Tibial nerve (tissue), 4 donors: ENCODE results near the gene EPS8L3. TPM values are rescaled to one million over a fixed set of nuclear protein-coding genes. Genes with fewer than 3 reads are reported as not detected.

Experiments used
- DNase-seq, 2 donors: peaks; one replicate each; pipeline ENCODE4 v3.0.0-alpha.2; 2019; ENCODE audit warnings: low spot score in 2 of 2
- H3K27ac ChIP-seq, 4 donors: fragments of 200-600 bp; sonication (generic) in 3 of 4; one replicate each; pipeline ENCODE4 v1.5.1; 2017 to 2019; ENCODE audit warnings: mild to moderate bottlenecking in 1 of 4
- H3K27me3 ChIP-seq, 2 donors: fragments of 200-600 bp; sonication (generic) in 1 of 2; one replicate each; pipeline versions ENCODE4 v1.5.1 to v1.6.0; 2017 to 2019
- H3K36me3 ChIP-seq, 3 donors: fragments of 200-600 bp; sonication (generic); one replicate each; pipeline ENCODE4 v1.5.1; 2018 to 2019
- H3K4me1 ChIP-seq, 4 donors: fragments of 200-600 bp; sonication (generic) in 3 of 4; one replicate each; pipeline ENCODE4 v1.5.1; 2017 to 2019
- H3K4me3 ChIP-seq, 4 donors: fragments of 200-600 bp; sonication (generic) in 3 of 4; one replicate each; pipeline ENCODE4 v1.5.1; 2017 to 2019; ENCODE audit warnings: mild to moderate bottlenecking in 1 of 4, moderate library complexity in 1 of 4
- H3K9me3 ChIP-seq, 4 donors: fragments of 200-600 bp; sonication (generic) in 3 of 4; one replicate each; pipeline ENCODE4 v1.5.1; 2017 to 2019
- EP300 ChIP-seq, 2 donors: sonication (generic); formaldehyde crosslinking; IDR thresholded peaks; one replicate each; pipeline ENCODE4 v1.6.1; 2017; ENCODE audit warnings: antibody characterized with exemption in 2 of 2, mild to moderate bottlenecking in 1 of 2
- POLR2A ChIP-seq, 2 donors: fragments of 450-650 bp; IDR thresholded peaks; one replicate each; pipeline ENCODE4 v1.6.1; 2017; ENCODE audit warnings: antibody characterized with exemption in 2 of 2, mild to moderate bottlenecking in 2 of 2, moderate library complexity in 2 of 2
- WGBS, 2 donors: methylation state at CpG; one replicate each; pipeline ENCODE4 v1.1.5; 2018; 5-methylcytosine and 5-hydroxymethylcytosine counted together
- total RNA-seq, 4 donors: library from RNA; depleted of rRNA; stranded (reverse); fragments of >200 nt; gene quantifications; one replicate each; pipeline ENCODE4 v1.1.0, GENCODE V29; 2016
- TF ChIP-seq, protein P1 (sequence below), 5 experiments: fragments of 200-600 bp in 3 of 5; fragments of 450-650 bp in 2 of 5; sonication (generic) in 3 of 5; IDR thresholded peaks; one replicate each; pipeline ENCODE4 v1.5.1; 2016 to 2019; ENCODE audit warnings: antibody characterized with exemption in 5 of 5, mild to moderate bottlenecking in 3 of 5, moderate library complexity in 2 of 5

The EPS8L3 gene
- total RNA-seq, 4 donors from 2014 or later = not detected

- no peaks in the 10 kb centered on the region for H3K9me3 ChIP-seq
- no peaks in the 10 kb centered on the region for H3K36me3 ChIP-seq
- DNase-seq = no peak
- H3K4me3 ChIP-seq = no peak overlapping the region
- TF ChIP-seq, protein P1, sequence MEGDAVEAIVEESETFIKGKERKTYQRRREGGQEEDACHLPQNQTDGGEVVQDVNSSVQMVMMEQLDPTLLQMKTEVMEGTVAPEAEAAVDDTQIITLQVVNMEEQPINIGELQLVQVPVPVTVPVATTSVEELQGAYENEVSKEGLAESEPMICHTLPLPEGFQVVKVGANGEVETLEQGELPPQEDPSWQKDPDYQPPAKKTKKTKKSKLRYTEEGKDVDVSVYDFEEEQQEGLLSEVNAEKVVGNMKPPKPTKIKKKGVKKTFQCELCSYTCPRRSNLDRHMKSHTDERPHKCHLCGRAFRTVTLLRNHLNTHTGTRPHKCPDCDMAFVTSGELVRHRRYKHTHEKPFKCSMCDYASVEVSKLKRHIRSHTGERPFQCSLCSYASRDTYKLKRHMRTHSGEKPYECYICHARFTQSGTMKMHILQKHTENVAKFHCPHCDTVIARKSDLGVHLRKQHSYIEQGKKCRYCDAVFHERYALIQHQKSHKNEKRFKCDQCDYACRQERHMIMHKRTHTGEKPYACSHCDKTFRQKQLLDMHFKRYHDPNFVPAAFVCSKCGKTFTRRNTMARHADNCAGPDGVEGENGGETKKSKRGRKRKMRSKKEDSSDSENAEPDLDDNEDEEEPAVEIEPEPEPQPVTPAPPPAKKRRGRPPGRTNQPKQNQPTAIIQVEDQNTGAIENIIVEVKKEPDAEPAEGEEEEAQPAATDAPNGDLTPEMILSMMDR (IDR thresholded peaks at IDR 0.05) = no peak
- TF ChIP-seq EP300 (IDR thresholded peaks at IDR 0.05) (no peak), POLR2A (IDR thresholded peaks at IDR 0.05) (no peak)
- H3K27me3 ChIP-seq = no peaks in the 10 kb centered on the region
- peak overlapping the region in 3 of 4 donors; percentile 33 to 68 (median 64) for H3K27ac ChIP-seq
- 84 to 94% methylated on average over 7 of the region's 7 CpGs for WGBS, 2 donors
- peaks cover 0 to 20% (median 5%) of the 10 kb centered on the region in 4 donors for H3K4me1 ChIP-seq
Observed at GRCh38 chr1:109777436-109777835, 13.7 kb upstream of the EPS8L3 start.

DNA sequence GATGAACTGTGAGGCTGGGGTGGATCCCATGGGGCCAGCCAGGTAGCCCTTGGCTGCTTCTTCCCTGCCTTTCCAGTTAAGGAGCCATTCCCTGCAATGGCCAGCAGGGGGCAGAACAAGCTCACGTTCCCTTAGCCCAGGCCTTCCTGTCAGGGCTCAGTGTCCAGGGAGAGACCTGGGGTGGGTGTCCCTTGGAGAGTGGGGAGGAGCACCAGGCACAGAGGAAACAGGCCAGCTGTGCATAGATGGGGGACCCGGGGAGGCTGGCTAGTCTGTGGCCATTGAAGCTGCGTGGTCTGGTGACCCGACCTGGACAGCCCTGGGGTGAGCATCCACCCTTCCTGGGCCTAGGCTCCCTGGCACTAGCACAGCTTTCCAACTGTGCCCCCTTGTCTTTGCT lies 13.2 kb upstream of the EPS8L3 start:
- no peak overlapping the region for H3K4me3 ChIP-seq
- WGBS, 2 donors = 21 to 23% methylated on average over 4 of the region's 4 CpGs
- no peaks in the 10 kb centered on the region for H3K27me3 ChIP-seq
- H3K9me3 ChIP-seq = no peaks in the 10 kb centered on the region
- no peaks in the 10 kb centered on the region for H3K36me3 ChIP-seq
- peaks cover 0 to 15% (median 5%) of the 10 kb centered on the region in 4 donors for H3K4me1 ChIP-seq
- peak; percentile 64 to 68 for DNase-seq
- peak overlapping the region in 3 of 4 donors; percentile 33 to 68 (median 64) for H3K27ac ChIP-seq
- TF ChIP-seq EP300 (IDR thresholded peaks at IDR 0.05) (peak; percentile 37 to 72), POLR2A (IDR thresholded peaks at IDR 0.05) (no peak)
- TF ChIP-seq, protein P1 (IDR thresholded peaks at IDR 0.05) = peak; percentile 95 to 99 (median 96)

DNA sequence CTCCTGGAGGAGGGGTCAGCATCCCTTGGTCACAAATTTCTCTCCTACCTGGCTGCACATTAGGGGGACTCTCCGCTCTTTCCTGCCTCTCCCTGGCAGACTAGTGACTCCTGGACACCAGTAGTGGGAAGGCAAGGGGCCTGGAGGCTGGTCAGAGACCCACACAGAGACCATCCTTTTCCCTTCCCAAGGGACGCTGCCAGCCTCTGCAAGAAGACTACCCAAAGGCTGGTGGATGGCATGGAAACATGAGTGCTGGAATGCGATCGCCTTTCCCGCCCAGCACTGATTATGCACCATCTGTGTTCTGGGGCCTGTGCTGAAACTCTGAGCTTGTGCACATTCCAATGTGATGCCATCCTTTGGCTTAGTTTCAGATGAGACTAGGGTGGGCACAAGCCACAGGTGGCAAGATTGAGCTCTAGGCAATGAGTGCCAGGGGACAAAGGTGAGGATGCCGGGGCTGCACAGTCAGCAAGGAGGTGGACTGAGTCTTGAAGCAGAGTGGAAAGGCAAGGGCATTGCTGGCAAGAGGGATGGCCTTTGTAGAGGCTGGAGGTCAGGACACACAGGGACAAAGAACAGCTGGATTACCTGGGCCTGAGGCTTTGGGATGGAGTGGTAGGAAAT lies 12.6 kb upstream of the EPS8L3 start:
- TF ChIP-seq, protein P1 (IDR thresholded peaks at IDR 0.05) = no peak
- TF ChIP-seq EP300 (IDR thresholded peaks at IDR 0.05) (no peak), POLR2A (IDR thresholded peaks at IDR 0.05) (no peak)
- H3K36me3 ChIP-seq = no peaks in the 10 kb centered on the region
- no peak overlapping the region for H3K4me3 ChIP-seq
- DNase-seq = no peak
- no peak overlapping the region for H3K27ac ChIP-seq
- H3K27me3 ChIP-seq = no peaks in the 10 kb centered on the region
- 85 to 92% methylated on average over 6 of the region's 6 CpGs for WGBS, 2 donors
- peaks cover 0 to 15% (median 5%) of the 10 kb centered on the region in 4 donors for H3K4me1 ChIP-seq
- no peaks in the 10 kb centered on the region for H3K9me3 ChIP-seq

DNA sequence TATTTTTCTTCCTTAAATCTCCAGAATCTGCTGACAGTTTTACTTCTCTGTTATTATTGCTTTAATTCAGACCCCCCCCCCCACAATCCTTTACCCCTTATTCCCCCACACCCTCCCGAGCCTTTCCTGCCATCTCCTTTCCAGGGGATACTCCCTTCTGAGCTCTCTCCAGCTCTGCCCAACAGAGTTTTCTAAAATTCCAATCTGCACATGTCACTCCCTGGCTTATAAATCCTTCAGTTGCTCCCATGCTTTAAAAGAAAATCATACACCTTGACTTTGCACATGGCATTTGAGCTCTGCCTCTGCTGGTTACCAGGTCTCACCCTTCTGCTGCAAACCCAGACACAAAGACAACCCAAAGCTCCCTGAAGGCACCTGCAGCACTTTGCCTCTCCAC lies 11.7 kb upstream of the EPS8L3 start:
- Histone ChIP-seq H3K4me1 (peaks cover 0 to 19% (median 5%) of the 10 kb centered on the region in 4 donors), H3K27ac (no peak overlapping the region), H3K4me3 (no peak overlapping the region), H3K36me3 (no peaks in the 10 kb centered on the region), H3K9me3 (no peaks in the 10 kb centered on the region), H3K27me3 (no peaks in the 10 kb centered on the region)
- no peak for DNase-seq
- TF ChIP-seq, protein P1 (IDR thresholded peaks at IDR 0.05) = no peak
- TF ChIP-seq EP300 (IDR thresholded peaks at IDR 0.05) (no peak), POLR2A (IDR thresholded peaks at IDR 0.05) (no peak)
- 35 to 50% methylated on average over 1 of the region's 1 CpG for WGBS, 2 donors

- H3K4me3 ChIP-seq = no peak overlapping the region
- H3K9me3 ChIP-seq = no peaks in the 10 kb centered on the region
- no peaks in the 10 kb centered on the region for H3K36me3 ChIP-seq
- H3K27me3 ChIP-seq = no peaks in the 10 kb centered on the region
- H3K4me1 ChIP-seq = peaks cover 0 to 19% (median 5%) of the 10 kb centered on the region in 4 donors
- 41 to 45% methylated on average over 6 of the region's 6 CpGs for WGBS, 2 donors
- TF ChIP-seq EP300 (IDR thresholded peaks at IDR 0.05) = no peak
- TF ChIP-seq, protein P1 (IDR thresholded peaks at IDR 0.05) = no peak
- no peak for DNase-seq
- no peak overlapping the region for H3K27ac ChIP-seq
Observed at GRCh38 chr1:109773900-109774485, 10.3 kb upstream of the EPS8L3 start.
